Glutamatergic neuron (in vitro differentiated cells): ENCODE results near the gene POLR3K. TPM values are rescaled to one million over a fixed set of nuclear protein-coding genes. Genes with fewer than 3 reads are reported as not detected.

Source experiments
- DNase-seq: peaks from one replicate; pipeline ENCODE4 v3.0.0; 2022
- H3K27ac Mint-ChIP-seq: one replicate; pipeline ENCODE4 v1.8.0; 2020; ENCODE audit warnings: mild to moderate bottlenecking, mixed read lengths, inconsistent platforms; ENCODE audit not compliant: unreplicated experiment
- H3K27me3 Mint-ChIP-seq: one replicate; pipeline ENCODE4 v1.8.0; 2020; ENCODE audit warnings: mild to moderate bottlenecking, moderate library complexity, mixed read lengths, inconsistent platforms; ENCODE audit not compliant: unreplicated experiment
- H3K36me3 Mint-ChIP-seq: one replicate; pipeline ENCODE4 v1.8.0; 2020; ENCODE audit warnings: mild to moderate bottlenecking, mixed read lengths, inconsistent platforms; ENCODE audit not compliant: unreplicated experiment
- H3K4me1 Mint-ChIP-seq: one replicate; pipeline ENCODE4 v1.8.0; 2020; ENCODE audit warnings: mild to moderate bottlenecking, low read depth, mixed read lengths, inconsistent platforms; ENCODE audit not compliant: unreplicated experiment
- H3K4me3 Mint-ChIP-seq: one replicate; pipeline ENCODE4 v1.8.0; 2020; ENCODE audit warnings: mild to moderate bottlenecking, mixed read lengths, inconsistent platforms; ENCODE audit not compliant: unreplicated experiment
- H3K9me3 Mint-ChIP-seq: one replicate; pipeline ENCODE4 v1.8.0; 2020; ENCODE audit warnings: mild to moderate bottlenecking, moderate library complexity, mixed read lengths, inconsistent platforms; ENCODE audit not compliant: unreplicated experiment
- CTCF ChIP-seq: fragments of 200-600 bp; sonication (generic); IDR thresholded peaks from one replicate; pipeline ENCODE4 v1.5.0; 2021; ENCODE audit not compliant: partially characterized antibody, unreplicated experiment
- total RNA-seq: library from RNA; stranded (reverse); fragmentation: NEBNext Ultra II Directional; extraction: Animal tissue kit (Norgen Biotek cat#: 25700); gene quantifications from one replicate; pipeline ENCODE4 v1.2.1, GENCODE V29; 2021; ENCODE audit not compliant: unreplicated experiment

The POLR3K gene
- total RNA-seq, 1 donor from 2014 or later: 10.2 TPM

- DNase-seq: peak; percentile 64
Observed at GRCh38 chr16:71540-72401, 18.4 kb upstream of the POLR3K start.

GRCh38 chr16:71210-71539 lies 17.8 kb upstream of the POLR3K start:
- H3K36me3 Mint-ChIP-seq: no peaks in the 10 kb centered on the region
- no peak for TF ChIP-seq CTCF
- H3K4me1 Mint-ChIP-seq: peaks cover 14% of the 10 kb centered on the region
- H3K9me3 Mint-ChIP-seq: peaks cover 5% of the 10 kb centered on the region
- H3K27me3 Mint-ChIP-seq: peaks cover 10% of the 10 kb centered on the region
- no peak overlapping the region for H3K27ac Mint-ChIP-seq
- no peak for DNase-seq
- H3K4me3 Mint-ChIP-seq: peak overlapping the region; percentile 76

More at GRCh38 chr16:71540-72401, 18.4 kb upstream of the POLR3K start:
- no peak for TF ChIP-seq CTCF
- peaks cover 14% of the 10 kb centered on the region for H3K4me1 Mint-ChIP-seq
- H3K9me3 Mint-ChIP-seq: peaks cover 5% of the 10 kb centered on the region
- H3K36me3 Mint-ChIP-seq: no peaks in the 10 kb centered on the region
- peaks cover 10% of the 10 kb centered on the region for H3K27me3 Mint-ChIP-seq
- H3K27ac Mint-ChIP-seq: no peak overlapping the region
- H3K4me3 Mint-ChIP-seq: peak overlapping the region; percentile 76

- Mint-ChIP-seq H3K4me3 (peak overlapping the region; percentile 71), H3K27me3 (peaks cover 12% of the 10 kb centered on the region), H3K27ac (no peak overlapping the region), H3K9me3 (peaks cover 7% of the 10 kb centered on the region), H3K36me3 (no peaks in the 10 kb centered on the region), H3K4me1 (peaks cover 18% of the 10 kb centered on the region)
- no peak for TF ChIP-seq CTCF
- no peak for DNase-seq
Observed at GRCh38 chr16:69181-69580, 15.8 kb upstream of the POLR3K start.

GRCh38 chr16:67884-68789 lies 14.7 kb upstream of the POLR3K start:
- Mint-ChIP-seq H3K27ac (no peak overlapping the region), H3K4me1 (peaks cover 18% of the 10 kb centered on the region), H3K9me3 (peaks cover 7% of the 10 kb centered on the region), H3K36me3 (no peaks in the 10 kb centered on the region), H3K27me3 (peaks cover 10% of the 10 kb centered on the region), H3K4me3 (no peak overlapping the region)
- no peak for TF ChIP-seq CTCF
- DNase-seq: no peak
